ENCODE data around the gene PPCDC. TPM values are rescaled to one million over a fixed set of nuclear protein-coding genes. Genes with fewer than 3 reads are reported as not detected.
"Not testable (repeated sequence)": the region's sequence is repeated elsewhere in the genome, so short reads cannot be mapped to it uniquely, and the experiment has no call there.

The PPCDC gene
- total and polyA plus RNA-seq, 2 of the 4 experiments (the other 2 are of a cell fraction) = 13.3 to 16.3 TPM

DNA sequence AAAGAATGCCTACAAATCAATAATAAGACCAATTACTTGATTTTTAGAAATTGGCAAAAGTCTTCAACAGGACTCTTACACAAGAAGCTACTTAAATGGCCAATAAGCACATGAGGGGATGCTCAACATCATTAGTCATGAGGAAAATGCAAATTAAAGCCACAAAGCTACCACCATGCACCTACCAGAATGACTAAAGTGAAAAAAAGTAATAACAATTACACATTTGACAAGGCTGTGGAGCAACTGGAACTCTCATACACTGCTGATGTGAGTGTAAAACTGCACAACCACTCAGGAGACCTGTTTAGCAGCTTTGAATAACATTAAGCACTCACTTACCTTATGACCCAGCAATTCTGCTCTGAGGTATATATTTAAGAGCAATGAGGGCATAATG lies 68.4 kb downstream of the PPCDC start (continued):
- TF ChIP-seq, protein P1, sequence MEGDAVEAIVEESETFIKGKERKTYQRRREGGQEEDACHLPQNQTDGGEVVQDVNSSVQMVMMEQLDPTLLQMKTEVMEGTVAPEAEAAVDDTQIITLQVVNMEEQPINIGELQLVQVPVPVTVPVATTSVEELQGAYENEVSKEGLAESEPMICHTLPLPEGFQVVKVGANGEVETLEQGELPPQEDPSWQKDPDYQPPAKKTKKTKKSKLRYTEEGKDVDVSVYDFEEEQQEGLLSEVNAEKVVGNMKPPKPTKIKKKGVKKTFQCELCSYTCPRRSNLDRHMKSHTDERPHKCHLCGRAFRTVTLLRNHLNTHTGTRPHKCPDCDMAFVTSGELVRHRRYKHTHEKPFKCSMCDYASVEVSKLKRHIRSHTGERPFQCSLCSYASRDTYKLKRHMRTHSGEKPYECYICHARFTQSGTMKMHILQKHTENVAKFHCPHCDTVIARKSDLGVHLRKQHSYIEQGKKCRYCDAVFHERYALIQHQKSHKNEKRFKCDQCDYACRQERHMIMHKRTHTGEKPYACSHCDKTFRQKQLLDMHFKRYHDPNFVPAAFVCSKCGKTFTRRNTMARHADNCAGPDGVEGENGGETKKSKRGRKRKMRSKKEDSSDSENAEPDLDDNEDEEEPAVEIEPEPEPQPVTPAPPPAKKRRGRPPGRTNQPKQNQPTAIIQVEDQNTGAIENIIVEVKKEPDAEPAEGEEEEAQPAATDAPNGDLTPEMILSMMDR (conservative IDR thresholded peaks at IDR 0.05; ENCODE audit: low read depth, low read length) = no peak
- TF ChIP-seq RAD21 (IDR thresholded peaks at IDR 0.05; ENCODE audit: low read length) = no peak
- no peak for TF ChIP-seq FOS (IDR thresholded peaks at IDR 0.05; ENCODE audit: low read depth, low read length)

DNA sequence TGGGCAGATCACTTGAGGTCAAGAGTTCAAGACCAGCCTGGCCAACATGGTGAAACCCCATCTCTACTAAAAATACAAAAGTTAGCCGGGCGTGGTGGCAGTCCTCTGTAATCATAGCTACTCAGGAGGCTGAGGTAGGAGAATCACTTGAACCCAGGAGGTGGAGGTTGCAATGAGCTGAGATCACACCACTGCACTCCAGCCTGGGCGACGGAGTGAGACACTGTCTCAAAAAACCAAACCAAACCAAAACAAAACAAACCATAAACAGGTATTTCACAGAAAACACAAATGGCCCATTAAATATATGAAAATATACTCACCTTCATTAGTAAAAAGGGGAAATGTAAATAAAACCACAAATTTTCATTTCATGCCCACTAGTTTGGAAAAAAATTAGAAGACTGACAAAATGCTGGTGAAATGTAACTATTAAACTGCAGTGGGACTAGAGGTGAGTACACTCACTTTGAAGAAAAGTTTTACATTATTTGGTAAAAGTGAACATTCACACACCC lies 71.6 kb downstream of the PPCDC start:
- DNase-seq; BruUV-seq (replicated peaks); H4K91ac ChIP-seq (ENCODE audit: insufficient read depth, low read depth, low read length); H2AK9ac ChIP-seq (replicated peaks; ENCODE audit: low read depth, low read length, poor library complexity); H3K79me1 ChIP-seq (ENCODE audit: low read depth in 1 of 2, low read length in 2 of 2); H4K8ac ChIP-seq (ENCODE audit: low read depth in 2 of 2, low read length in 2 of 2); H3K4me3 ChIP-seq (ENCODE audit: insufficient read depth, low read depth, low read length); H2AFZ ChIP-seq (replicated peaks; ENCODE audit: low read length, poor library complexity); H4K5ac ChIP-seq (ENCODE audit: low read depth, low read length); H2BK5ac ChIP-seq (ENCODE audit: low read depth, low read length, poor library complexity, severe bottlenecking); H3K18ac ChIP-seq (ENCODE audit: low read depth, low read length); H3K9ac ChIP-seq (ENCODE audit: low read depth, low read length); H2AK5ac ChIP-seq (ENCODE audit: low read depth, low read length); H3K23ac ChIP-seq (ENCODE audit: low read depth, low read length); H3K4me2 ChIP-seq (ENCODE audit: low read depth, low read length); H2BK120ac ChIP-seq (ENCODE audit: low read depth, low read length); H3K9me1 ChIP-seq (ENCODE audit: insufficient read depth, low read length); dilution Hi-C loops (cut with HindIII; ENCODE audit: low sequenced_read_pairs, unreplicated experiment); H4K20me1 ChIP-seq (ENCODE audit: insufficient read depth, low read length); H3K4me1 ChIP-seq (ENCODE audit: control insufficient read depth, insufficient read depth, low read length); H3K56ac ChIP-seq (ENCODE audit: extremely low read depth, insufficient read depth, low read length); POLR2A ChIA-PET (ENCODE audit: unreplicated experiment); H3K27ac ChIP-seq (ENCODE audit: insufficient read depth, low read length); H3K36me3 ChIP-seq (ENCODE audit: control insufficient read depth, insufficient read depth, low read length); intact Hi-C loops (cut with micrococcal nuclease); CTCF ChIA-PET; H2BK20ac ChIP-seq (ENCODE audit: low read depth, low read length); H2BK15ac ChIP-seq (ENCODE audit: low read depth, low read length); in situ Hi-C loops (cut with MboI; ENCODE audit: low sequenced_read_pairs); H3K9me3 ChIP-seq (ENCODE audit: control insufficient read depth, insufficient read depth, low read length); H3K4ac ChIP-seq (ENCODE audit: low read depth, low read length); H3K14ac ChIP-seq (replicated peaks; ENCODE audit: low read depth, low read length); ATAC-seq (ENCODE audit: low read depth): not testable (repeated sequence)
- peaks cover 11% of the 10 kb centered on the region for H3K27me3 ChIP-seq (ENCODE audit: control insufficient read depth, insufficient read depth, low read length)
- WGBS, 2 experiments (ENCODE audit: extremely low coverage in 2 of 2, insufficient read length in 1 of 2) = no CpG with 5 or more reads among the region's 4 CpGs
